Activated T-helper 2 cell treated with anti-CD3 and anti-CD28 coated beads, Interferon-gamma antibody, Interleukin-2, Interleukin-4, amounts not matched to agents 10 μg/mL and 5 μg/mL and 100 μg/mL, durations not matched to agents 14 hours and 24 hours and 36 hours (primary cell): Measurements from ENCODE around the gene RABGGTB. TPM values are rescaled to one million over a fixed set of nuclear protein-coding genes. Genes with fewer than 3 reads are reported as not detected.
"Not testable (repeated sequence)": the region's sequence is repeated elsewhere in the genome, so short reads cannot be mapped to it uniquely, and the experiment has no call there.

Experiments used
- DNase-seq: peaks from one replicate; pipeline ENCODE4 v3.0.0; 2021; ENCODE audit warnings: low spot score
- H3K27ac Mint-ChIP-seq: one replicate; pipeline ENCODE4 v1.8.0; 2021; ENCODE audit warnings: mixed read lengths
- H3K27me3 Mint-ChIP-seq: one replicate; pipeline ENCODE4 v1.8.0; 2021; ENCODE audit warnings: low read depth, mixed read lengths
- H3K36me3 Mint-ChIP-seq: one replicate; pipeline ENCODE4 v1.8.0; 2021; ENCODE audit warnings: low read depth, mixed read lengths
- H3K4me1 Mint-ChIP-seq: one replicate; pipeline ENCODE4 v1.8.0; 2021; ENCODE audit warnings: low read depth, mixed read lengths
- H3K4me3 Mint-ChIP-seq: one replicate; pipeline ENCODE4 v1.8.0; 2021; ENCODE audit warnings: low read depth, mild to moderate bottlenecking, moderate library complexity, mixed read lengths
- H3K9me3 Mint-ChIP-seq: one replicate; pipeline ENCODE4 v1.8.0; 2021; ENCODE audit warnings: mixed read lengths
- intact Hi-C: fragments of 100-400 bp; cut with micrococcal nuclease; formaldehyde crosslinking; loops from one replicate; pipeline ENCODE4 v1.15.1; 2023
- total RNA-seq: library from RNA; stranded (reverse); gene quantifications from 2 replicates; pipeline ENCODE4 v1.2.3, GENCODE V29; 2022

The RABGGTB gene
- total RNA-seq, 1 donor from 2014 or later: 230 TPM

DNA sequence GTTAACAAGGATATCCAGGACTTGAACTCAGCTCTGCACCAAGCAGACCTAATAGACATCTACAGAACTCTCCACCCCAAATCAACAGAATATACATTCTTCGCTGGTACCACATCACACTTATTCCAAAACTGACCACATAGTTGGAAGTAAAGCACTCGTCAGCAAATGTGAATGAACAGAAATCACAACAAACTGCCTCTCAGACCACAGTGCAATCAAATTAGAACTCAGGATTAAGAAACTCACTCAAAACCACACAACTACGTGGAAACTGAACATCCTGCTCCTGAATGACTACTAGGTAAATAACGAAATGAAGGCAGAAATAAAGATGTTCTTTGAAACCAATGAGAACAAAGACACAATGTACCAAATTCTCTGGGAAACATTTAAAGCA is 5.9 kb upstream of the RABGGTB start:
- H3K4me1 Mint-ChIP-seq, H3K36me3 Mint-ChIP-seq, H3K27ac Mint-ChIP-seq, intact Hi-C loops, DNase-seq, H3K4me3 Mint-ChIP-seq, H3K9me3 Mint-ChIP-seq: not testable (repeated sequence)
- H3K27me3 Mint-ChIP-seq: peaks cover 21% of the 10 kb centered on the region

DNA sequence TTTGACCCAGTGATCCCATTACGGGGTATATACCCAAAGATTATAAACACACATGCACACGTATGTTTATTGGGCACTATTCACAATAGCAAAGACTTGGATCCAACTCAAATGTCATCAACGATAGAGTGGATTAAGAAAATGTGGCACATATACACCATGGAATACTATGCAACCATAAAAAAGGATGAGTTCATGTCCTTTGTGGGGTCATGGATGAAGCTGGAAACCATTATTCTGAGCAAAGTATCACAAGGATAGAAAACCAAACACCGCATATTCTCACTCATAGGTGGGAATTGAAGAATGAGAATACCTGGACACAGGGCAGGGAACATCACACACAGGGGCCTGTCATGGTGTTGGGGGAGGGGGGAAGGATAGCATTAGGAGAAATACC is 2.1 kb upstream of the RABGGTB start:
- intact Hi-C loops, H3K27ac Mint-ChIP-seq, H3K9me3 Mint-ChIP-seq, DNase-seq: not testable (repeated sequence)
- Mint-ChIP-seq H3K4me1 (peaks cover 16% of the 10 kb centered on the region), H3K36me3 (peaks cover 30% of the 10 kb centered on the region), H3K27me3 (peaks cover 18% of the 10 kb centered on the region), H3K4me3 (peak overlapping the region; percentile 58)

DNA sequence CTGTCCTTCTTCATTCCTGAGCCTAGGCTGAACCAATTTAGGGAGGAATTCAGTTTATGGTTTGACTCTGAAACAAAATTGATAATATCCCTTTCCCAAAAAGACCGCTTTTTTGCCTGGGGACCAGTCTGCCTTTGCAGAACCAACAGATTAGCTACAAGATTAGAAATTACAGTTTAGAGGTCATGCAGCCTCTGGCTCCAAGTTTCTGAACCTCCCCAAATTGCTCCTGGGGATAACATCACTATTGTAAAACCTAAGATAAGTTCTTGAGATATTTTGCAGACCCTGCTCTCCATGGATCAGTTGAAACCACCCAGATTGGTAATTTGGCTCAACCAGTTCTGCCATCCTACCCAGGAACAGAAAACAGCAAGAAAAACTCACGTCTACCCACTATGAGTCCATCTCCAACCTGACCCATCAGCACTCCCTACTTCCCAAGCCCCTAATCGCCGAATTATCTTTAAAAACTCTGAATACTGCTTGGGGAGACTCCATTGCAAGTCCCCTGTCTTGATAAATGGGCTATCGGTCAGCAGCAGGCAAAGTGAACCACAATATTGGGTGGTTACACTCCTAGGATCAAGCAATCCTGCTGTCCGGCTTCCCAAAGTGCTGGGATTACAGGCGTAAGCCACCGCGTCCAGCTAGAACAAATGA is 605 bp upstream of the RABGGTB start:
- H3K4me3 Mint-ChIP-seq: peak overlapping the region; percentile 100
- no peak for DNase-seq
- no peaks in the 10 kb centered on the region for H3K9me3 Mint-ChIP-seq
- intact Hi-C loops: loop anchor here (5.0 kb wide), 1 partner anchor 707 kb away; no protein-coding TSS in a partner anchor
- peak overlapping the region; percentile 97 for H3K27ac Mint-ChIP-seq
- H3K36me3 Mint-ChIP-seq: peaks cover 45% of the 10 kb centered on the region
- H3K4me1 Mint-ChIP-seq: peaks cover 30% of the 10 kb centered on the region
- H3K27me3 Mint-ChIP-seq: peaks cover 6% of the 10 kb centered on the region

GRCh38 chr1:75786901-75787493 is 941 bp downstream of the RABGGTB start:
- peak overlapping the region; percentile 97 for H3K27ac Mint-ChIP-seq
- no peak for DNase-seq
- intact Hi-C loops: loop anchor here (1.0 to 5.0 kb wide), 5 partner anchors 9 to 1896 kb away; partner anchors contain the start of genes ACADM, CRYZ, MSH4 and TYW3
- H3K27me3 Mint-ChIP-seq: no peaks in the 10 kb centered on the region
- H3K4me1 Mint-ChIP-seq: peaks cover 43% of the 10 kb centered on the region
- H3K9me3 Mint-ChIP-seq: no peaks in the 10 kb centered on the region
- H3K36me3 Mint-ChIP-seq: peaks cover 60% of the 10 kb centered on the region
- peak overlapping the region; percentile 100 for H3K4me3 Mint-ChIP-seq

GRCh38 chr1:75787524-75787923 is 1.5 kb downstream of the RABGGTB start:
- peak overlapping the region; percentile 97 for H3K27ac Mint-ChIP-seq
- no peaks in the 10 kb centered on the region for H3K9me3 Mint-ChIP-seq
- H3K4me3 Mint-ChIP-seq: peak overlapping the region; percentile 100
- H3K27me3 Mint-ChIP-seq: no peaks in the 10 kb centered on the region
- intact Hi-C loops: loop anchor here (2.0 to 5.0 kb wide), 3 partner anchors 705 to 1895 kb away; partner anchors contain the start of genes CRYZ, TYW3 and ZZZ3
- H3K36me3 Mint-ChIP-seq: peaks cover 65% of the 10 kb centered on the region
- H3K4me1 Mint-ChIP-seq: peaks cover 46% of the 10 kb centered on the region
- no peak for DNase-seq

DNA sequence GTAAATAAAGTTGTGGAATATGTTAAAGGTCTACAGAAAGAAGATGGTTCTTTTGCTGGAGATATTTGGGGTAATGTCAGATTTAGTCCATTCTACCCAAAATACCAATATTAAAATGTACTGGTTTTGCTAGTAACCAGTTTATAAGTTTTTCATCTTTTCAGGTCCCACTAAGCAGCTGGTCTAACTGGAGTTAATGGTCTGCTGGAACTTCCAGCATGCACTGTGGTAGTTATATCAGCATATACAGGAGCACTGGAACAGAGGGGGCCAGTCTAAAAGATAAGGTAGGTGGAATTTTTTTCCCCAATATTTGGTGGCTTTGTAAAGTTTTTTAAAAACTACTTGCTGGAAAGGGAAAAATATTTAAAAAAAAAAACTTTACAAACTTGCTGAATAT is 3.9 kb downstream of the RABGGTB start:
- peak overlapping the region; percentile 100 for H3K4me3 Mint-ChIP-seq
- peaks cover 48% of the 10 kb centered on the region for H3K4me1 Mint-ChIP-seq
- DNase-seq: no peak
- no peaks in the 10 kb centered on the region for H3K9me3 Mint-ChIP-seq
- peaks cover 87% of the 10 kb centered on the region for H3K36me3 Mint-ChIP-seq
- intact Hi-C loops: loop anchor here (5.0 kb wide), 1 partner anchor 702 kb away; no protein-coding TSS in a partner anchor
- H3K27me3 Mint-ChIP-seq: no peaks in the 10 kb centered on the region
- H3K27ac Mint-ChIP-seq: no peak overlapping the region

DNA sequence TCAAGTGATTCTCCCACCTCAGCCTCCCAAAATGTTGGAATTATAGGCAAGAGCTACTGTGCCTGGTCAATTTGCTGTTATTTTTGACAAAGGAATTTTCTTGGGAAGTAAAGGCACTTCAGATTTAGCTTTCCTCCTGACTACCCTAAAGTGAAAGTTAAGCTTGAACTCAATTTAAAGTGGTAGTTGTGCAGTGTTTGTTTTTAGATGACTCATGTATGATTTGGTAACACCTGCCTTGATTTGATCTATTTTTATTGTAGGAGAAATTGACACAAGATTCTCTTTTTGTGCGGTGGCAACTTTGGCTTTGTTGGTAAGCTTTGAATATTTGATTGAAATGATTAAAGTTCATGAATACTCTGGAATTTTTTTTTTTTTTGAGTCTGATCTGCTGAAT is 5.0 kb downstream of the RABGGTB start:
- no peak for DNase-seq
- H3K4me1 Mint-ChIP-seq: peaks cover 44% of the 10 kb centered on the region
- intact Hi-C loops: no loop called here

GRCh38 chr1:75792091-75792490 is 6.0 kb downstream of the RABGGTB start:
- H3K9me3 Mint-ChIP-seq: no peaks in the 10 kb centered on the region
- H3K27me3 Mint-ChIP-seq: no peaks in the 10 kb centered on the region
- no peak overlapping the region for H3K4me3 Mint-ChIP-seq
- no peak for DNase-seq
- peaks cover 42% of the 10 kb centered on the region for H3K4me1 Mint-ChIP-seq
- peaks cover 94% of the 10 kb centered on the region for H3K36me3 Mint-ChIP-seq
- intact Hi-C loops: no loop called here
- no peak overlapping the region for H3K27ac Mint-ChIP-seq

More for the DNA sequence above, 5.0 kb downstream of the RABGGTB start:
- H3K9me3 Mint-ChIP-seq: no peaks in the 10 kb centered on the region
- peak overlapping the region; percentile 55 for H3K27ac Mint-ChIP-seq
- H3K27me3 Mint-ChIP-seq: no peaks in the 10 kb centered on the region
- H3K4me3 Mint-ChIP-seq: peak overlapping the region; percentile 100
- peaks cover 94% of the 10 kb centered on the region for H3K36me3 Mint-ChIP-seq

DNA sequence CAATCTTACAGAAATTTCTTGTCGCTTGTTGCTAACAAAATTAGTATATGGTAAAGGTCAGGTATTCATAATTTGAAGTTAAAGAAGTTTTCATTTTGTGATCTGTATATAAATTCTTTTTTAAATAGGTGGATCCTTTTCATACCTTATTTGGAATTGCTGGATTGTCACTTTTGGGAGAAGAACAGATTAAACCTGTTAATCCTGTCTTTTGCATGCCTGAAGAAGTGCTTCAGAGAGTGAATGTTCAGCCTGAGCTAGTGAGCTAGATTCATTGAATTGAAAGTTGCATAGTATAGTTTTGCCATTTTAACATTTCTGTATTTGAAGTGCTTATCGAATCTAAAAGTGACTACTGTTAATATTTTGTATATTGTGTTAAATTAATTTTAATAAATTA is 8.3 kb downstream of the RABGGTB start:
- Mint-ChIP-seq H3K27ac (no peak overlapping the region), H3K4me1 (peaks cover 31% of the 10 kb centered on the region), H3K4me3 (no peak overlapping the region), H3K27me3 (no peaks in the 10 kb centered on the region), H3K9me3 (no peaks in the 10 kb centered on the region), H3K36me3 (peaks cover 88% of the 10 kb centered on the region)
- intact Hi-C loops: no loop called here
- no peak for DNase-seq

- no peak overlapping the region for H3K4me3 Mint-ChIP-seq
- H3K27ac Mint-ChIP-seq: peak overlapping the region; percentile 19
- DNase-seq: no peak
- no peaks in the 10 kb centered on the region for H3K27me3 Mint-ChIP-seq
- peaks cover 74% of the 10 kb centered on the region for H3K36me3 Mint-ChIP-seq
- intact Hi-C loops: loop anchor here (1.0 kb wide), 1 partner anchor 9 kb away; the partner anchor contains the start of gene RABGGTB
- no peaks in the 10 kb centered on the region for H3K9me3 Mint-ChIP-seq
- peaks cover 19% of the 10 kb centered on the region for H3K4me1 Mint-ChIP-seq
These were observed 9.7 kb downstream of the RABGGTB start for GRCh38 chr1:75795703-75796193.

GRCh38 chr1:75796376-75797272 is 10.6 kb downstream of the RABGGTB start, which contains the start of gene MSH4:
Gene MSH4, plus strand, starts transcription at chr1:75796882. Its CDS starts 104 bp downstream, at chr1:75796986.
- no peaks in the 10 kb centered on the region for H3K27me3 Mint-ChIP-seq
- H3K4me1 Mint-ChIP-seq: peaks cover 11% of the 10 kb centered on the region
- peaks cover 65% of the 10 kb centered on the region for H3K36me3 Mint-ChIP-seq
- no peak for DNase-seq
- H3K27ac Mint-ChIP-seq: peak within 1 kb of the TSS; percentile 19
- intact Hi-C loops: loop anchor here (1.0 kb wide), 1 partner anchor 10 kb away; the partner anchor contains the start of gene RABGGTB
- H3K9me3 Mint-ChIP-seq: no peaks in the 10 kb centered on the region
- no peak within 1 kb of the TSS for H3K4me3 Mint-ChIP-seq

DNA sequence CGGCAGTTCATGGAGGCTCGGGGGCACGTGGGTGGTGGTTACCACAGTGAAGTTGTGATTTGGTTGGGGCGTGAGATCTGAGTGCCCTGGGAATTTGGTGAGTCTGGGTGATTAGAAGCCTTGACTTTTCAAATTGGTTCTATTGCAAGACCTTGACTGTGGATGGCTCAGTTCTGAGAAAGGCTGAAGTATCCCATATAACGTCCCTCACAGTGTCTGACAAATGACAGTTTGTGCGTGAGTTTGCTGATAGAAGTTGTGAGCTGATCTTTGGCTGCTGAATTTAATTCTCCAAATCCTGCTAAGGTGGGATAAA is 11.2 kb downstream of the RABGGTB start:
- no peaks in the 10 kb centered on the region for H3K9me3 Mint-ChIP-seq
- intact Hi-C loops: no loop called here

More for the DNA sequence above, 11.2 kb downstream of the RABGGTB start:
- Mint-ChIP-seq H3K36me3 (peaks cover 60% of the 10 kb centered on the region), H3K27ac (no peak overlapping the region), H3K4me3 (no peak overlapping the region), H3K27me3 (no peaks in the 10 kb centered on the region), H3K4me1 (peaks cover 8% of the 10 kb centered on the region)
- DNase-seq: no peak
